HG02885 (cell line): Measurements from ENCODE around the gene SLAIN2.
"Not testable (repeated sequence)": the region's sequence is repeated elsewhere in the genome, so short reads cannot be mapped to it uniquely, and the experiment has no call there.

Experiments
- ATAC-seq: cut with Tn5 transposase; IDR thresholded peaks from one replicate; pipeline ENCODE4 v1.9.1; 2021; ENCODE audit warnings: mild to moderate bottlenecking; ENCODE audit not compliant: unreplicated experiment, poor library complexity

SLAIN2 gene

GRCh38 chr4:48429709-48430474, 88.6 kb downstream of the SLAIN2 start:
- no peak for ATAC-seq

DNA sequence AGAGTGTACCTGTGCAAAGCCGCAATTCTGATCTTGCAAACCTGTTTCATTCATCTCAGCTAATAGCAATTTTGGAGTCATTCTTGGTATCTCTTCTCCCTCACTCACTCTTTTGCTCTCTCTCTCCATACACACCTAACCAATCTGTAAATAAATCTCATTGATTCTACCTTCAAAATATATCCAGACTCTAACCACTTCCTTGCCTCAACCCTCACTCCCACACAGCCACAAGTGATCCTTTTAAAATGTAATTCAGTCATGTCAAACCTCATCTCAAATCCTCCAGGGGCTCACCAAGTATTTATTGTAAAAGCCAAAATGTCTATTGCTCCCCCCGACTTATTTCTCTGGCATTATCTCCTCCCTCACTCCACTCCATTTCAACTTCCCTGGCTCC, 90.1 kb downstream of the SLAIN2 start:
- ATAC-seq: no peak

- no peak for ATAC-seq
Measured at GRCh38 chr4:48432017-48432416, 90.7 kb downstream of the SLAIN2 start.

DNA sequence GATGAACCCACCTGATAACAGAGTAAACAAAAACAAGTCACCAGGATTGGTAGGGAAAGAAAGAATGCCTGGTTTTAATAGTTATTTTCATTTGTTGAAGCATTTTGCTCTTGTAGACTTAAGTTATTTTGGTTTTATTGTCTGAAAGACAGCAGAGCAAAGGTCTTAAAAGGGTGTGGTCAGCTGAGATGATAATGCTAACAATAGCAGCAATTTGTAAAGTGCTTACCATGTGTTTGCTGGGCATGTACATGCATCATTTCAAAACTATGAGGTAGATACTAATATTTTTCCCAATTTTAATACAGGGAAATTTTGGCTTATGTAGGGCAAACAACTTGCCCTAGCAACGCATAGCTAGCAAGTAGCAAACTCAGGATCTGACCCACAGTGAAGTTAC, 95.0 kb downstream of the SLAIN2 start:
- ATAC-seq: no peak

- no peak for ATAC-seq
Measured at GRCh38 chr4:48439988-48440387, 98.7 kb downstream of the SLAIN2 start.

DNA sequence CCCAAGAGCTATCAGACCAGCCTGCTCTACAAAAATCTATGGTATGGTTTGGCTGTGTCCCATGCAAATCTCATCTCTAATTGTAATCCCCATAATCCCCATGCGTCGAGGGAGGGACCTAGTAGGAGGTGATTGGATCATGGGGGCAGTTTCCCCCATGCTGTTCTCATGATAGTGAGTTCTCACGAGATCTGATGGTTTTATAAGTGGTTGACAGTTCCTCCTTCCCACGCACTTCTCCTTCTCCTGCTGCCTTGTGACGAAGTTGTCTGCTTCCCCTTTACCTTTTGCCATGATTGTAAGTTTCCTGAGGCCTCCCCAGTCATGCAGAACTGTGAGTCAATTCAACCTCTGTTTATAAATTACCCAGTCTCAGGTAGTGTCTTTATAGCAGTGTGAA, 99.6 kb downstream of the SLAIN2 start:
- ATAC-seq: not testable (repeated sequence)

GRCh38 chr4:48445704-48446103, 104.4 kb downstream of the SLAIN2 start:
- ATAC-seq: no peak

GRCh38 chr4:48446642-48447041, 105.3 kb downstream of the SLAIN2 start:
- ATAC-seq: no peak

GRCh38 chr4:48449151-48449550, 107.8 kb downstream of the SLAIN2 start:
- ATAC-seq: no peak

GRCh38 chr4:48450740-48451139, 109.4 kb downstream of the SLAIN2 start:
- ATAC-seq: no peak

DNA sequence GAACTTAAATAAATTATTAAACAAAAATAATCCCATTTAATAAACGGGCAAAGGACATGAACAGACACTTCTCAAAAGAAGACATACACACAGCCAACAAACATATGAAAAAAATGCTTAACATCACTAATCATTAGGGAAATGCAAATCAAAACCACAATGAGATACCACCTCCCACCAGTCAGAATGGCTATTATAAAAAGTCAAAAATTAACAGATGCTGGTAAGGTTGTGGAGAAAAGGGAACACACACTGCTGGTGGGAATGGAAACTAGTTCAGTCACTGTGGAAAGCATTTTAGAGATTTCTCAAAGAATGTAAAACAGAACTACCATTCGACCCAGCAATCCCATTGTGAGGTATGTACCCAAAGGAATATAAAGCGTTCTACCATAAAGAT, 110.3 kb downstream of the SLAIN2 start:
- not testable (repeated sequence) for ATAC-seq

- no peak for ATAC-seq
Measured at GRCh38 chr4:48454591-48454990, 113.3 kb downstream of the SLAIN2 start.

DNA sequence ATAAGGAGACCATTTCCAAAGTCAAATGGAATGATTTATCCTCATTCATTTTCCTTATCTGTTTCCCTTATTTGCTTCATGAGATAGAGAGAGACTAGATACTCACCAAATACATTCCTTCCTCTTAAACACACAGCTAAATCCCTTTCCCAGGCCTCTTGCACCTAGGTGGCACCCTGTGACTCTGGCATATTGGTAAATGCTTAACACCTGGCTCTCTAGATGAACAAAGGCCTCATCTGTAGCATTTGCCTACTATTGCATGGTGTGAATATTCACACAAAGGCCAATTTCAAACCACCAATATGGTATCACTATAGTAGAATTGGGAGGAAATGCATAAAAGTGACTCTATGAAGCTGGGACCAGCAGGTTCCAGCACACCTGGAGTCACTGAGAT, 119.7 kb downstream of the SLAIN2 start:
- ATAC-seq: no peak

GRCh38 chr4:48462363-48462762, 121.0 kb downstream of the SLAIN2 start:
- no peak for ATAC-seq

GRCh38 chr4:48467442-48467841, 126.1 kb downstream of the SLAIN2 start:
- no peak for ATAC-seq

GRCh38 chr4:48467891-48468290, 126.6 kb downstream of the SLAIN2 start:
- no peak for ATAC-seq

DNA sequence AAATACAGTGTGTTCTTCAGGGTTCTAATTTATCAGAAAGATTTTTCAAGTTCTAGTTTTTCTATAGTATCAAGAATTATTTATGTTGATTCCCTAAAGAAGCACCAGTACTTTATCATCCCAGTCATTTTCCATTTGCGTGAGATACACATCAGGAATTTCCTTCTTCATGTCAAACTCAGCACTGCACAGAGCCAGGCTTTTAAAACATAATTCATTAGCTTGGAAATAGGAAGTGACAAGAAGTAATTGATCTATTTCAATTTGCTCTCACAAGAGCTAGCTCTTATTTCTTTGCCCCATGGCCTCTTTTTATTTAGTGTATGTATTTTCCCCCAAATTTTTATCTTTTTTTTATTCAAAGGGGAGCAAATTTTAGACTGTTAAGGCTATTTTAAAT, 128.8 kb downstream of the SLAIN2 start:
- no peak for ATAC-seq

GRCh38 chr4:48470570-48470969, 129.2 kb downstream of the SLAIN2 start:
- ATAC-seq: no peak

- ATAC-seq: no peak
Measured at GRCh38 chr4:48472794-48473193, 131.5 kb downstream of the SLAIN2 start.

DNA sequence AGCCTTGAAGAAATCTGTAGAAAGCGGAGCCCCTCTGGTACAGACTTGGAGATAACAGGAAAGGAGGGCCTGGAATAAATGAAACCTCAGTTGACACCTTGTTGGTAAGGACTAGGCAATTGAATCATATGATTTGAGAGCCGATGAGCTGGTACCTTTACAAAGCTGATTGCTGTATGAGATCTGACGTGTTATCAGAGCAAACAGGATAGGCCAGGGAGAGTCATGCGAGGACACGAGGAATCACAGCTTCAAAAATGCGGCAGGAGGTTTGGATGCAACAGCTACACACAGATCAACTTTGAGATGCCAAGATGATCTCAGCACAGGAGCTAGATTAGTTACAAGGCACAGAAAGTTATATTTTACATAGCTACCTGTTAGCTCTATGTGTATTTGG, 134.4 kb downstream of the SLAIN2 start:
- no peak for ATAC-seq
